GM23338 (cell line): ENCODE results near the gene AZGP1.

Experiments
- CTCF ChIP-seq, 2 experiments: fragments of 200-600 bp in 1 of 2; sonication (generic) in 1 of 2; conservative IDR thresholded peaks; 2 replicates each; pipeline versions ENCODE4 v1.5.1 to v1.6.1; 2016 to 2017; ENCODE audit warnings: antibody characterized with exemption in 2 of 2, low read depth in 2 of 2, mild to moderate bottlenecking in 2 of 2, moderate library complexity in 1 of 2
- EZH2 ChIP-seq: fragments of 200-600 bp; sonication (generic); IDR thresholded peaks from one replicate; pipeline ENCODE4 v1.8.0; 2017; ENCODE audit warnings: antibody characterized with exemption, mild to moderate bottlenecking, low read depth; ENCODE audit not compliant: unreplicated experiment
- EZH2phosphoT487 ChIP-seq: fragments of 200-600 bp; sonication (generic); IDR thresholded peaks from one replicate; pipeline ENCODE4 v1.8.1; 2018; ENCODE audit warnings: antibody characterized with exemption; ENCODE audit not compliant: unreplicated experiment
- JUNB ChIP-seq: IDR thresholded peaks from one replicate; pipeline ENCODE4 v1.6.1; 2016; ENCODE audit warnings: antibody characterized with exemption; ENCODE audit not compliant: unreplicated experiment
- POLR2AphosphoS5 ChIP-seq: IDR thresholded peaks from 2 replicates; pipeline ENCODE4 v1.6.1; 2016; ENCODE audit warnings: antibody characterized with exemption, low read depth
- STAT1 ChIP-seq: IDR thresholded peaks from one replicate; pipeline ENCODE4 v1.6.1; 2016; ENCODE audit warnings: antibody characterized with exemption; ENCODE audit not compliant: unreplicated experiment
- ZNF331 ChIP-seq: fragments of 250-450 bp; sonication (Bioruptor Pico); IDR thresholded peaks from 2 replicates; pipeline ENCODE4 v1.5.0; 2020; ENCODE audit warnings: low read depth, mild to moderate bottlenecking, moderate library complexity
- TF ChIP-seq, protein P1 (sequence below): IDR thresholded peaks from 2 replicates; pipeline ENCODE4 v1.6.1; 2016; ENCODE audit warnings: antibody characterized with exemption
- TF ChIP-seq, protein P2 (sequence below): IDR thresholded peaks from one replicate; pipeline ENCODE4 v1.6.1; 2018; ENCODE audit warnings: antibody characterized with exemption; ENCODE audit not compliant: unreplicated experiment

DNA sequence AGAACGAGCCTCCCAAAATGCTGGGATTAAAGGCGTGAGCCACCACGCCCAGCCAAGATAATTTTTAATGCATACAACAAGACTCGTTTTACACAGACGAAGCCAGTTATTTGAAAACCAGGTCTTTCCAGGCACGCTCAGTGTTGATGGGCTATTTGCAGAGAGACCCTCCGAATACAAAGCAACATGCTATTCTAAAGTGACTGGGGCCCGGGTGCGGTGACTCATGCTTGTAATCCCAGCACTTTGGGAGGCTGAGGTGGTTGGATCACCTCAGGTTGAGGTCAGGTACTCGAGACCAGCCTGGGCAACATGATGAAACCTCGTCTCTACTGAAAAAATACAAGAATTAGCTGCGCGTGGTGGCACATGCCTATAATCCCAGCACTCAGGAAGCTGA lies 795 bp upstream of the AZGP1 start:
- TF ChIP-seq CTCF (conservative IDR thresholded peaks at IDR 0.05; ENCODE audit: low read depth in 2 of 2): no peak
- TF ChIP-seq ZNF331 (CRISPR knock-in tag): no peak
- no peak for TF ChIP-seq POLR2AphosphoS5
- TF ChIP-seq, protein P1, sequence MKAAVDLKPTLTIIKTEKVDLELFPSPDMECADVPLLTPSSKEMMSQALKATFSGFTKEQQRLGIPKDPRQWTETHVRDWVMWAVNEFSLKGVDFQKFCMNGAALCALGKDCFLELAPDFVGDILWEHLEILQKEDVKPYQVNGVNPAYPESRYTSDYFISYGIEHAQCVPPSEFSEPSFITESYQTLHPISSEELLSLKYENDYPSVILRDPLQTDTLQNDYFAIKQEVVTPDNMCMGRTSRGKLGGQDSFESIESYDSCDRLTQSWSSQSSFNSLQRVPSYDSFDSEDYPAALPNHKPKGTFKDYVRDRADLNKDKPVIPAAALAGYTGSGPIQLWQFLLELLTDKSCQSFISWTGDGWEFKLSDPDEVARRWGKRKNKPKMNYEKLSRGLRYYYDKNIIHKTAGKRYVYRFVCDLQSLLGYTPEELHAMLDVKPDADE: no peak
- TF ChIP-seq EZH2: no peak
- TF ChIP-seq, protein P2, sequence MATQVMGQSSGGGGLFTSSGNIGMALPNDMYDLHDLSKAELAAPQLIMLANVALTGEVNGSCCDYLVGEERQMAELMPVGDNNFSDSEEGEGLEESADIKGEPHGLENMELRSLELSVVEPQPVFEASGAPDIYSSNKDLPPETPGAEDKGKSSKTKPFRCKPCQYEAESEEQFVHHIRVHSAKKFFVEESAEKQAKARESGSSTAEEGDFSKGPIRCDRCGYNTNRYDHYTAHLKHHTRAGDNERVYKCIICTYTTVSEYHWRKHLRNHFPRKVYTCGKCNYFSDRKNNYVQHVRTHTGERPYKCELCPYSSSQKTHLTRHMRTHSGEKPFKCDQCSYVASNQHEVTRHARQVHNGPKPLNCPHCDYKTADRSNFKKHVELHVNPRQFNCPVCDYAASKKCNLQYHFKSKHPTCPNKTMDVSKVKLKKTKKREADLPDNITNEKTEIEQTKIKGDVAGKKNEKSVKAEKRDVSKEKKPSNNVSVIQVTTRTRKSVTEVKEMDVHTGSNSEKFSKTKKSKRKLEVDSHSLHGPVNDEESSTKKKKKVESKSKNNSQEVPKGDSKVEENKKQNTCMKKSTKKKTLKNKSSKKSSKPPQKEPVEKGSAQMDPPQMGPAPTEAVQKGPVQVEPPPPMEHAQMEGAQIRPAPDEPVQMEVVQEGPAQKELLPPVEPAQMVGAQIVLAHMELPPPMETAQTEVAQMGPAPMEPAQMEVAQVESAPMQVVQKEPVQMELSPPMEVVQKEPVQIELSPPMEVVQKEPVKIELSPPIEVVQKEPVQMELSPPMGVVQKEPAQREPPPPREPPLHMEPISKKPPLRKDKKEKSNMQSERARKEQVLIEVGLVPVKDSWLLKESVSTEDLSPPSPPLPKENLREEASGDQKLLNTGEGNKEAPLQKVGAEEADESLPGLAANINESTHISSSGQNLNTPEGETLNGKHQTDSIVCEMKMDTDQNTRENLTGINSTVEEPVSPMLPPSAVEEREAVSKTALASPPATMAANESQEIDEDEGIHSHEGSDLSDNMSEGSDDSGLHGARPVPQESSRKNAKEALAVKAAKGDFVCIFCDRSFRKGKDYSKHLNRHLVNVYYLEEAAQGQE: no peak
- no peak for TF ChIP-seq STAT1
- TF ChIP-seq JUNB: no peak
- no peak for TF ChIP-seq EZH2phosphoT487
